Nephron (organoid): ENCODE results near the gene RAPSN.

Source experiments
- H3K27ac Mint-ChIP-seq, 3 experiments: 2 replicates each; pipeline ENCODE4 v1.8.0; 2020; ENCODE audit warnings: mixed read lengths in 3 of 3, mild to moderate bottlenecking in 2 of 3, moderate library complexity in 1 of 3
- H3K27me3 Mint-ChIP-seq: 2 replicates; pipeline ENCODE4 v1.8.0; 2021; ENCODE audit warnings: low read depth, mild to moderate bottlenecking, moderate library complexity, mixed read lengths
- H3K36me3 Mint-ChIP-seq: 2 replicates; pipeline ENCODE4 v1.8.0; 2020; ENCODE audit warnings: low read depth, mixed read lengths
- H3K4me1 Mint-ChIP-seq: 2 replicates; pipeline ENCODE4 v1.8.0; 2020; ENCODE audit warnings: mixed read lengths
- H3K4me3 Mint-ChIP-seq, 3 experiments: 2 replicates each; pipeline ENCODE4 v1.8.0; 2020; ENCODE audit warnings: mild to moderate bottlenecking in 3 of 3, mixed read lengths in 3 of 3, moderate library complexity in 2 of 3
- H3K9me3 Mint-ChIP-seq: 2 replicates; pipeline ENCODE4 v1.8.0; 2020; ENCODE audit warnings: mixed read lengths
- TF ChIP-seq, protein P1 (sequence below), 3 experiments: fragments of 200-600 bp; sonication (generic); IDR thresholded peaks; one replicate each; pipeline ENCODE4 v1.5.0; 2021; ENCODE audit warnings: antibody characterized with exemption in 3 of 3; ENCODE audit not compliant: unreplicated experiment in 3 of 3

The RAPSN gene

GRCh38 chr11:47391711-47392432, 57.1 kb downstream of the RAPSN start:
- peak overlapping the region in 2 of 3 experiments; percentile 42 to 74 for H3K27ac Mint-ChIP-seq
- peaks cover 6% of the 10 kb centered on the region for H3K4me1 Mint-ChIP-seq
- H3K36me3 Mint-ChIP-seq = no peaks in the 10 kb centered on the region
- H3K4me3 Mint-ChIP-seq = no peak overlapping the region
- H3K27me3 Mint-ChIP-seq = no peaks in the 10 kb centered on the region
- TF ChIP-seq, protein P1, sequence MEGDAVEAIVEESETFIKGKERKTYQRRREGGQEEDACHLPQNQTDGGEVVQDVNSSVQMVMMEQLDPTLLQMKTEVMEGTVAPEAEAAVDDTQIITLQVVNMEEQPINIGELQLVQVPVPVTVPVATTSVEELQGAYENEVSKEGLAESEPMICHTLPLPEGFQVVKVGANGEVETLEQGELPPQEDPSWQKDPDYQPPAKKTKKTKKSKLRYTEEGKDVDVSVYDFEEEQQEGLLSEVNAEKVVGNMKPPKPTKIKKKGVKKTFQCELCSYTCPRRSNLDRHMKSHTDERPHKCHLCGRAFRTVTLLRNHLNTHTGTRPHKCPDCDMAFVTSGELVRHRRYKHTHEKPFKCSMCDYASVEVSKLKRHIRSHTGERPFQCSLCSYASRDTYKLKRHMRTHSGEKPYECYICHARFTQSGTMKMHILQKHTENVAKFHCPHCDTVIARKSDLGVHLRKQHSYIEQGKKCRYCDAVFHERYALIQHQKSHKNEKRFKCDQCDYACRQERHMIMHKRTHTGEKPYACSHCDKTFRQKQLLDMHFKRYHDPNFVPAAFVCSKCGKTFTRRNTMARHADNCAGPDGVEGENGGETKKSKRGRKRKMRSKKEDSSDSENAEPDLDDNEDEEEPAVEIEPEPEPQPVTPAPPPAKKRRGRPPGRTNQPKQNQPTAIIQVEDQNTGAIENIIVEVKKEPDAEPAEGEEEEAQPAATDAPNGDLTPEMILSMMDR (IDR thresholded peaks at IDR 0.05; ENCODE audit: unreplicated experiment in 3 of 3) = no peak
- H3K9me3 Mint-ChIP-seq = no peaks in the 10 kb centered on the region

DNA sequence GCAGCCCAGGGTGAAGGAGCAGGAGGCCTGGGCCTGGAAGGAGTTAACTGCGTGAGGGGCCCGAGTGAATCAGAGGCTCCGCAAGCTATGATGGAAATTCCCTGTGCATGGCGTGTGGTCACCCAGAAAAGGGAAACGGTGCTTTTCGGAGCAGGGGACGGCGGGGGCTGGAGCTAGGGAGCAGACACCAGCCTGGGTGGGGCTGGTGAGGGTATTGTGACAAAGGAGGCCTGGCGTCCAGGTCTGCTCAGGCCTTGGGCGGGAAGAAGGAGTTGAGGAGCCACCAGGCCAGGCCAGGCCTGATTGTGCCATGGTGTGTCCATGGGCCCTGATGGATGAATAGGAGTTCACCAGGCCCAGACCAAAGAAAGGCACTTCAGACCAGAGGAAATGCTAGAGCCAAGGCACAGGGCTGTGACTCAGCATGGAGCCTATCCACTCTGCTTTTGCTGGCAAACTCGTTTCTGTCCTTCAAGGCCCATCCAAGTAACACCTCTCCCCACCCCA, 57.8 kb downstream of the RAPSN start:
- TF ChIP-seq, protein P1 (IDR thresholded peaks at IDR 0.05; ENCODE audit: unreplicated experiment in 3 of 3) = no peak
- Mint-ChIP-seq H3K27me3 (no peaks in the 10 kb centered on the region), H3K27ac (peak overlapping the region in 2 of 3 experiments; percentile 42 to 74), H3K9me3 (no peaks in the 10 kb centered on the region), H3K4me3 (no peak overlapping the region), H3K36me3 (no peaks in the 10 kb centered on the region), H3K4me1 (peaks cover 6% of the 10 kb centered on the region)

DNA sequence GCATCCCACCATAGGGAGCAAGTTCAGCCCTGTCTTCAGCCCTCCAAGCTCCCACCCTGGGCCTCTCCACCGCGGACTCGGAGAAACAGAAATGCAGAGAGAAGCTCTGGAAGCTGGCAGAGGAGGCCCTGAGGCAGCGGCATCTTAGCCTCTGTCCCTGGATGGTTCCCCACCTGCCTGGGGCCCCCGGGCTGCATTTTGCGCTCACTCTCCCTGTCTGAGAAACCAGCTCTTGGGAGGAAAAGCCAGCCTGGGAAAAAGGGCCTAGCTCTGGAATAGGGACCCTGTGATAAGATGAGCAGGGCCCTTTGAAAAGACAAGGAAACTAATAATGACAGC, 58.5 kb downstream of the RAPSN start:
- Mint-ChIP-seq H3K36me3 (no peaks in the 10 kb centered on the region), H3K27me3 (no peaks in the 10 kb centered on the region), H3K4me1 (peaks cover 6% of the 10 kb centered on the region), H3K9me3 (no peaks in the 10 kb centered on the region), H3K4me3 (no peak overlapping the region), H3K27ac (peak overlapping the region in 1 of 3 experiments; percentile 42)
- TF ChIP-seq, protein P1 (IDR thresholded peaks at IDR 0.05; ENCODE audit: unreplicated experiment in 3 of 3) = no peak

DNA sequence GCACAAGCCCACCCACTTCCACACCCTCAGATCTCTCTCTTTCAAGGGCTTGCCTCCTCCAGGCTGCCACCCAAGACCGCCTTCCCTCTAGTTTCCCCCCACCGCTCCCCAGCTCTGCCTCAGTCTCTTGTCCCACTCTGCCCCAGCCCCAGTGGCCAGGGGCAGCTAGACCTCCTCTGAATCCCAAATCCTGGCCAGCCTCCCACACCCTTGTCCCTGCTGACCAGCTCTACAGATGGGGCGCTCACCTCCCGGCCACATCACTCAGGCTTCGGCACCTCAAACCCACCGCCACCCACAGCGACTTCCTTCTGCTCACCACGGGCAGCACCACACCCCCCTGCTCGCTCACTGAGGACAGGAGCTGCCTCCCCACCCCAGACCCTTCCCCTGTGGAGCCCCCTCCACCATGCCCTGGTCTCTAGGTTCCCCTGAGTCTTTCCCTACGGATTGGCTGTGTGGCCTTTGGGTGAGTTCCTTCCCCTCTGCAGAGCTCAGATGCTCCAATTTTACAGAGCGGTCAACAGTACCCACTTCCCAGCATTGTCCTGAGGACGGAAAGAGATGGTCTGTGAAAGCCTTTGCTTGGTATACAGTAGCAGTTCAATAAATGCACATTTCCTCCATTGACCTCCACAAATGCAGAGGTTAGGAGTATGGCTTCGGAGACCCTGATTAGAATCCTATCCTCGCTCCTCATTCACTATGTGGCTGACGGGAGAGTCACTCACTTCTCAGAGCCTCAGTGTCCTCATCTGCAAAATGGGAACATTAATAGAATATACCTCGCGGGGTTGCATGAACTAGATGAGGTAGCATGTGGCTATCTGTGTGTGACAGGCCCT, 59.1 kb downstream of the RAPSN start:
- Mint-ChIP-seq H3K27ac (no peak overlapping the region), H3K27me3 (no peaks in the 10 kb centered on the region), H3K36me3 (no peaks in the 10 kb centered on the region), H3K4me1 (peaks cover 6% of the 10 kb centered on the region), H3K9me3 (no peaks in the 10 kb centered on the region), H3K4me3 (no peak overlapping the region)
- TF ChIP-seq, protein P1 (IDR thresholded peaks at IDR 0.05; ENCODE audit: unreplicated experiment in 3 of 3) = no peak

GRCh38 chr11:47388697-47389576, 60.0 kb downstream of the RAPSN start:
- H3K4me1 Mint-ChIP-seq = peaks cover 6% of the 10 kb centered on the region
- H3K27me3 Mint-ChIP-seq = no peaks in the 10 kb centered on the region
- no peak overlapping the region for H3K4me3 Mint-ChIP-seq
- H3K36me3 Mint-ChIP-seq = no peaks in the 10 kb centered on the region
- H3K27ac Mint-ChIP-seq = no peak overlapping the region
- H3K9me3 Mint-ChIP-seq = no peaks in the 10 kb centered on the region
- TF ChIP-seq, protein P1 (IDR thresholded peaks at IDR 0.05; ENCODE audit: unreplicated experiment in 3 of 3) = no peak
